Measurements from ENCODE around the gene AP5S1. TPM values are rescaled to one million over a fixed set of nuclear protein-coding genes. Genes with fewer than 3 reads are reported as not detected.

Gene AP5S1
- total and polyA plus RNA-seq, 11 donors, result 9.5 to 18.6 (median 11.4) TPM

- DNase-seq, result peak in 1 of 5 donors; percentile 18
- Histone ChIP-seq H3K27me3 (no peaks in the 10 kb centered on the region), H3K36me3 (peaks cover 0 to 39% (median 15%) of the 10 kb centered on the region in 9 donors), H3K4me1 (peaks cover 0 to 47% (median 14%) of the 10 kb centered on the region in 12 donors), H3K9me3 (no peaks in the 10 kb centered on the region), H3K4me3 (peak overlapping the region in 8 of 12 donors; percentile 68 to 94 (median 78)), H3K27ac (peak overlapping the region in 2 of 12 donors; percentile 81 to 96)
- no peak for ATAC-seq
- WGBS, 4 donors, result 92 to 98% (median 94%) methylated on average over 5 of the region's 5 CpGs
- TF ChIP-seq CTCF (IDR thresholded peaks at IDR 0.05) (no peak), POLR2A (IDR thresholded peaks at IDR 0.05) (no peak)
- intact Hi-C loops (cut with DNase I), result no loop called here
These were observed 23.2 kb upstream of the AP5S1 start for GRCh38 chr20:3797226-3797545.

- peaks cover 0 to 44% (median 21%) of the 10 kb centered on the region in 9 donors for H3K36me3 ChIP-seq
- intact Hi-C loops (cut with DNase I), result no loop called here
- DNase-seq, result peak in 1 of 5 donors; percentile 23
- TF ChIP-seq CTCF (IDR thresholded peaks at IDR 0.05) (no peak), POLR2A (IDR thresholded peaks at IDR 0.05) (no peak)
- H3K4me3 ChIP-seq, result peak overlapping the region in 4 of 12 donors; percentile 83 to 94 (median 88)
- WGBS, 4 donors, result 78 to 85% (median 81%) methylated on average over 19 of the region's 19 CpGs
- no peaks in the 10 kb centered on the region for H3K9me3 ChIP-seq
- H3K27me3 ChIP-seq, result no peaks in the 10 kb centered on the region
- ATAC-seq, result no peak
- H3K4me1 ChIP-seq, result peaks cover 0 to 51% (median 14%) of the 10 kb centered on the region in 12 donors
- peak overlapping the region in 2 of 12 donors; percentile 42 to 81 for H3K27ac ChIP-seq
These were observed 22.6 kb upstream of the AP5S1 start for GRCh38 chr20:3797592-3798372.

GRCh38 chr20:3798373-3798768, 22.0 kb upstream of the AP5S1 start:
- TF ChIP-seq CTCF (IDR thresholded peaks at IDR 0.05) (no peak), POLR2A (IDR thresholded peaks at IDR 0.05) (no peak)
- H3K27me3 ChIP-seq, result no peaks in the 10 kb centered on the region
- H3K4me3 ChIP-seq, result peak overlapping the region in 1 of 12 donors; percentile 83
- 76 to 82% (median 78%) methylated on average over 5 of the region's 5 CpGs for WGBS, 4 donors
- H3K27ac ChIP-seq, result peak overlapping the region in 2 of 12 donors; percentile 42 to 81
- intact Hi-C loops (cut with DNase I), result no loop called here
- DNase-seq (peak in 1 of 5 donors; percentile 17), ATAC-seq (no peak)
- H3K9me3 ChIP-seq, result no peaks in the 10 kb centered on the region
- peaks cover 0 to 51% (median 14%) of the 10 kb centered on the region in 12 donors for H3K4me1 ChIP-seq
- peaks cover 0 to 50% (median 26%) of the 10 kb centered on the region in 9 donors for H3K36me3 ChIP-seq

GRCh38 chr20:3798908-3799248, 21.5 kb upstream of the AP5S1 start:
- TF ChIP-seq CTCF (IDR thresholded peaks at IDR 0.05) (no peak), POLR2A (IDR thresholded peaks at IDR 0.05) (no peak)
- Histone ChIP-seq H3K4me3 (no peak overlapping the region), H3K27me3 (no peaks in the 10 kb centered on the region), H3K9me3 (no peaks in the 10 kb centered on the region), H3K4me1 (peaks cover 0 to 51% (median 14%) of the 10 kb centered on the region in 12 donors), H3K36me3 (peaks cover 0 to 55% (median 27%) of the 10 kb centered on the region in 9 donors), H3K27ac (peak overlapping the region in 1 of 12 donors; percentile 81)
- 93 to 96% (median 94%) methylated on average over 3 of the region's 3 CpGs for WGBS, 4 donors
- no peak for ATAC-seq
- intact Hi-C loops (cut with DNase I), result no loop called here
- DNase-seq, result peak in 1 of 5 donors; percentile 10

All from heart left ventricle (tissue), 16 donors.